ENCODE measurements around the gene CACNG6. TPM values are rescaled to one million over a fixed set of nuclear protein-coding genes. Genes with fewer than 3 reads are reported as not detected.

CACNG6 gene
- total RNA-seq, 4 donors from 2014 or later = not detected

- Histone ChIP-seq H3K27ac (replicated peaks in 1 of 4) (peak overlapping the region in 2 of 4 donors; percentile 27 to 33), H3K36me3 (no peaks in the 10 kb centered on the region), H3K4me3 (peak overlapping the region; percentile 31 to 49 (median 34)), H3K9me3 (no peaks in the 10 kb centered on the region), H3K4me1 (peaks cover 19 to 50% (median 39%) of the 10 kb centered on the region in 4 donors), H3K27me3 (peaks cover 0 to 98% (median 47%) of the 10 kb centered on the region in 4 donors)
- no peak for TF ChIP-seq EP300 (IDR thresholded peaks at IDR 0.05)
- WGBS = 41% methylated on average over 20 of the region's 20 CpGs
- intact Hi-C loops (cut with DNase I) = no loop called here
- no peak for DNase-seq (ENCODE audit: extremely low spot score)
Observed at GRCh38 chr19:53980539-53981375, 10.7 kb upstream of the CACNG6 start.

GRCh38 chr19:53981376-53981951, 10.0 kb upstream of the CACNG6 start:
- no peaks in the 10 kb centered on the region for H3K9me3 ChIP-seq
- WGBS = 67% methylated on average over 3 of the region's 13 CpGs
- H3K4me3 ChIP-seq = peak overlapping the region in 2 of 4 donors; percentile 35 to 40
- no peaks in the 10 kb centered on the region for H3K36me3 ChIP-seq
- H3K27me3 ChIP-seq = peaks cover 0 to 91% (median 47%) of the 10 kb centered on the region in 4 donors
- no peak for DNase-seq (ENCODE audit: extremely low spot score)
- no peak overlapping the region for H3K27ac ChIP-seq (replicated peaks in 1 of 4)
- no peak for TF ChIP-seq POLR2AphosphoS5 (IDR thresholded peaks at IDR 0.05)
- TF ChIP-seq CTCF (IDR thresholded peaks at IDR 0.05) = no peak
- no peak for TF ChIP-seq POLR2A (IDR thresholded peaks at IDR 0.05; ENCODE audit: low read depth)
- TF ChIP-seq EP300 (IDR thresholded peaks at IDR 0.05) = no peak
- intact Hi-C loops (cut with DNase I) = no loop called here
- peaks cover 19 to 50% (median 39%) of the 10 kb centered on the region in 4 donors for H3K4me1 ChIP-seq

GRCh38 chr19:53982001-53982451, 9.4 kb upstream of the CACNG6 start:
- peaks cover 0 to 90% (median 45%) of the 10 kb centered on the region in 4 donors for H3K27me3 ChIP-seq
- TF ChIP-seq EP300 (IDR thresholded peaks at IDR 0.05) (no peak), POLR2A (IDR thresholded peaks at IDR 0.05; ENCODE audit: low read depth) (no peak), POLR2AphosphoS5 (IDR thresholded peaks at IDR 0.05) (no peak), CTCF (IDR thresholded peaks at IDR 0.05) (no peak)
- peak overlapping the region in 1 of 4 donors; percentile 27 for H3K27ac ChIP-seq (replicated peaks in 1 of 4)
- 3% methylated on average over 10 of the region's 62 CpGs for WGBS
- intact Hi-C loops (cut with DNase I) = no loop called here
- H3K9me3 ChIP-seq = no peaks in the 10 kb centered on the region
- no peaks in the 10 kb centered on the region for H3K36me3 ChIP-seq
- peaks cover 19 to 50% (median 39%) of the 10 kb centered on the region in 4 donors for H3K4me1 ChIP-seq
- no peak for DNase-seq (ENCODE audit: extremely low spot score)
- H3K4me3 ChIP-seq = peak overlapping the region; percentile 35 to 52 (median 40)

GRCh38 chr19:53982611-53983010, 8.8 kb upstream of the CACNG6 start:
- no CpG with 5 or more reads among the region's 61 CpGs for WGBS
- Histone ChIP-seq H3K27ac (replicated peaks in 1 of 4) (no peak overlapping the region), H3K27me3 (peaks cover 0 to 90% (median 44%) of the 10 kb centered on the region in 4 donors), H3K9me3 (no peaks in the 10 kb centered on the region), H3K4me3 (peak overlapping the region; percentile 19 to 52 (median 38)), H3K4me1 (peaks cover 19 to 46% (median 38%) of the 10 kb centered on the region in 4 donors), H3K36me3 (no peaks in the 10 kb centered on the region)
- no peak for DNase-seq (ENCODE audit: extremely low spot score)
- intact Hi-C loops (cut with DNase I) = no loop called here
- no peak for TF ChIP-seq CTCF (IDR thresholded peaks at IDR 0.05)
- TF ChIP-seq EP300 (IDR thresholded peaks at IDR 0.05) = no peak
- no peak for TF ChIP-seq POLR2AphosphoS5 (IDR thresholded peaks at IDR 0.05)
- no peak for TF ChIP-seq POLR2A (IDR thresholded peaks at IDR 0.05; ENCODE audit: low read depth)
